Colonic mucosa (tissue), 4 donors: ENCODE data around the gene LLPH. TPM values are rescaled to one million over a fixed set of nuclear protein-coding genes. Genes with fewer than 3 reads are reported as not detected.

Experiments
- DNase-seq: peaks from one replicate; pipeline ENCODE4 v3.0.0-alpha.2; 2020
- H3K27ac ChIP-seq: fragments of 200-600 bp; one replicate; pipeline ENCODE4 v1.8.0; 2021
- H3K27me3 ChIP-seq: fragments of 200-600 bp; one replicate; pipeline ENCODE4 v1.8.0; 2021
- H3K36me3 ChIP-seq: fragments of 200-600 bp; one replicate; pipeline ENCODE4 v1.8.0; 2021
- H3K4me1 ChIP-seq: fragments of 200-600 bp; one replicate; pipeline ENCODE4 v1.8.0; 2021; ENCODE audit warnings: mild to moderate bottlenecking
- H3K4me3 ChIP-seq: fragments of 200-600 bp; one replicate; pipeline ENCODE4 v1.8.0; 2021
- H3K9ac ChIP-seq, 2 donors: one replicate each; pipeline ENCODE4 v1.7.0; 2013; ENCODE audit warnings: control low read depth in 2 of 2, low read depth in 2 of 2, low read length in 2 of 2
- H3K9me3 ChIP-seq: fragments of 200-600 bp; one replicate; pipeline ENCODE4 v1.8.0; 2021
- intact Hi-C: fragments of 100-400 bp; cut with DNase I; formaldehyde crosslinking; loops from one replicate; pipeline ENCODE4 v1.14.1; 2022
- total RNA-seq, 2 donors: library from RNA; stranded (reverse); fragmentation: NEBNext Ultra II Directional in 1 of 2; extraction: Animal tissue kit (Norgen Biotek cat#: 25700) in 1 of 2; gene quantifications; one replicate each; pipeline ENCODE4 v1.2.1, GENCODE V29; 2021
- TF ChIP-seq, protein P1 (sequence below): fragments of 200-600 bp; IDR thresholded peaks from one replicate; pipeline ENCODE4 v1.8.0; 2022; ENCODE audit warnings: antibody characterized with exemption, mild to moderate bottlenecking
- donor health status: healthy.
- donor health status: DM: no; HTN: no; CAD: no.
- donor health status: DM: no; HTN: no; CAD: no.

The LLPH gene
- total RNA-seq, 2 donors from 2014 or later, result 21.0 to 28.5 TPM

DNA sequence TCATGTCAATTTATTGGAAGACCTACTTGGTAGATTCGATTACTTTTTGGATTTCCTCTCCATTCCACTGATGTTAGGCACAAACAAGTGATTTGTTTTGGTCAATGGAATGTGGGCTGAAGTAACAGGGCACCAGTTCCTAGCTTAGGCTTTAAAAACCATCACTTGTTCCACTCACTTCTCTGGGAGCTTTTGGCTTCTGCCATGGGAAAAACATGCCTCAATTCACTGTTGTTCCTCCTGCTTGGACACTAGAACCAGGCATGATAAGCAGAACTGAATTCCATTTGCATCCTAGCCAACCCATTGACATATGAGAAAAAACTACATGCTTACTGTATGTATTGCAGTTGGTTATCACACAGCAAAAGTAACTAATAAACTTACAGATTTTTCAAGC, 47.8 kb downstream of the LLPH start:
- TF ChIP-seq, protein P1, sequence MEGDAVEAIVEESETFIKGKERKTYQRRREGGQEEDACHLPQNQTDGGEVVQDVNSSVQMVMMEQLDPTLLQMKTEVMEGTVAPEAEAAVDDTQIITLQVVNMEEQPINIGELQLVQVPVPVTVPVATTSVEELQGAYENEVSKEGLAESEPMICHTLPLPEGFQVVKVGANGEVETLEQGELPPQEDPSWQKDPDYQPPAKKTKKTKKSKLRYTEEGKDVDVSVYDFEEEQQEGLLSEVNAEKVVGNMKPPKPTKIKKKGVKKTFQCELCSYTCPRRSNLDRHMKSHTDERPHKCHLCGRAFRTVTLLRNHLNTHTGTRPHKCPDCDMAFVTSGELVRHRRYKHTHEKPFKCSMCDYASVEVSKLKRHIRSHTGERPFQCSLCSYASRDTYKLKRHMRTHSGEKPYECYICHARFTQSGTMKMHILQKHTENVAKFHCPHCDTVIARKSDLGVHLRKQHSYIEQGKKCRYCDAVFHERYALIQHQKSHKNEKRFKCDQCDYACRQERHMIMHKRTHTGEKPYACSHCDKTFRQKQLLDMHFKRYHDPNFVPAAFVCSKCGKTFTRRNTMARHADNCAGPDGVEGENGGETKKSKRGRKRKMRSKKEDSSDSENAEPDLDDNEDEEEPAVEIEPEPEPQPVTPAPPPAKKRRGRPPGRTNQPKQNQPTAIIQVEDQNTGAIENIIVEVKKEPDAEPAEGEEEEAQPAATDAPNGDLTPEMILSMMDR, result no peak

DNA sequence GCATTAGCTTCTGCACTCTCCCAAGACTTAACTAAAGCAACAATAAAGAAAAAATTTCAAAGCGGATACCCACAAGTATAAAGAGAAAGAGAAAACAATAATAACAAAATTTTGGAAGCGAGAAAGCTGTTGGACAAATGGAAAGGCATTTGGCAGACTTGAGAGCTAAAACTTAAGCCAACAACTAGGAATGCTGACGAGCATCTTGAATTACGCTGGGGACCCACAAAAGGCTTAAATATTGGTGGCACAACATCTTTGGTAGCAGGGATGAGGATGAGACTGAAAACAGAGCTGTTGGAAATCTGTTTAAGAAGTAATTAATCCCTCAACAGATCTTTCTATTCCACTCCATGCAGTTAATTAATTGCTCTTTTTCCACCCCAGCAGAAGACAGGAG, 49.8 kb downstream of the LLPH start:
- DNase-seq, result no peak
- TF ChIP-seq, protein P1, result no peak
- no peaks in the 10 kb centered on the region for H3K4me1 ChIP-seq
- H3K27me3 ChIP-seq, result no peaks in the 10 kb centered on the region
- intact Hi-C loops, result loop anchor here (10.0 kb wide), 1 partner anchor 516 kb away; no protein-coding TSS in a partner anchor
- H3K9me3 ChIP-seq, result no peaks in the 10 kb centered on the region
- H3K27ac ChIP-seq, result no peak overlapping the region
- no peaks in the 10 kb centered on the region for H3K36me3 ChIP-seq
- H3K4me3 ChIP-seq, result no peak overlapping the region
- no peak overlapping the region for H3K9ac ChIP-seq

More for the DNA sequence above, 47.8 kb downstream of the LLPH start:
- no peak for DNase-seq
- Histone ChIP-seq H3K36me3 (no peaks in the 10 kb centered on the region), H3K9ac (no peak overlapping the region), H3K4me1 (no peaks in the 10 kb centered on the region), H3K9me3 (no peaks in the 10 kb centered on the region), H3K27ac (no peak overlapping the region), H3K4me3 (no peak overlapping the region), H3K27me3 (no peaks in the 10 kb centered on the region)
- intact Hi-C loops, result loop anchor here (10.0 kb wide), 1 partner anchor 518 kb away; no protein-coding TSS in a partner anchor

DNA sequence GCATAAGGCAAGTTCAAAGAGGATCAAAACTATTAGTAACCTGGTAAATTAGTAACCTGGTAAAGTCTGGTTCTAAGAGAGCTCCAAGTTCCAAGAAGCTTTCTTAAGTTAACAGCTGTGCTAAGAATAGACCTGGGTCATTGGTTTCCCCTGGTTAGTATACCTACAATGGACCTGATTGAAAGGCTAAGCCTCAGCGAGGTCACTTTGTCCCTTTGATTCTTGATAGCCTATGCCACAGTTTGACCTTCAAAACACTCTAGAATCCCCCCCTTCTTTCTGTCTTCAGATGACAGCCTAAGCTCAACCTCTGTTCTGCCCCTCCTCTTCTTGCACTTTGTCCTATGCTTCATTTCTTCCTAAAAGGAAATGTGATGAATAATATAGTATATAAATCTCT, 53.0 kb downstream of the LLPH start:
- DNase-seq, result no peak
- TF ChIP-seq, protein P1, result no peak
- intact Hi-C loops, result no loop called here

DNA sequence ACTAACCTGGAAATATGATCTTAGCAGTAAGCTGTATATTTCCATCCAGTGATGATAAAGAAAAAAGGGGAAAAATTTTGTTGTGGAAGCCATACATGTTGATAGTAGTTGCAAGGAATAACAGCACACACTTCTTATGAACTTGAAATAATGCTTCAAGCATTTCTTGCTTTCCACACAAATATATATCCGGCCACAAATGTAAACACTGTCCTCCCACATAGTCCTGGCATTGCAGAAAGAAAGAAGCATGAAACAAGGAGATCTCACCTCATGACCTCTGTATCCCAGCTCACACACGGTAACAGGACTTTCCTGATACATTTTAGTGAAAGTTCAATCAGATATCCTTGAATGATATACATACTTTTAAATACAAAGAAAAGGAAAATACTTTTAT, 56.0 kb downstream of the LLPH start:
- H3K9ac ChIP-seq, result no peak overlapping the region
- H3K4me3 ChIP-seq, result no peak overlapping the region
- no peak for DNase-seq
- TF ChIP-seq, protein P1, result no peak
- intact Hi-C loops, result no loop called here
- no peak overlapping the region for H3K27ac ChIP-seq
- no peaks in the 10 kb centered on the region for H3K4me1 ChIP-seq
- no peaks in the 10 kb centered on the region for H3K27me3 ChIP-seq
- no peaks in the 10 kb centered on the region for H3K9me3 ChIP-seq
- H3K36me3 ChIP-seq, result no peaks in the 10 kb centered on the region

More for the DNA sequence above, 53.0 kb downstream of the LLPH start:
- H3K4me3 ChIP-seq, result no peak overlapping the region
- H3K4me1 ChIP-seq, result no peaks in the 10 kb centered on the region
- no peak overlapping the region for H3K9ac ChIP-seq
- no peaks in the 10 kb centered on the region for H3K27me3 ChIP-seq
- no peaks in the 10 kb centered on the region for H3K36me3 ChIP-seq
- H3K9me3 ChIP-seq, result no peaks in the 10 kb centered on the region
- H3K27ac ChIP-seq, result no peak overlapping the region

DNA sequence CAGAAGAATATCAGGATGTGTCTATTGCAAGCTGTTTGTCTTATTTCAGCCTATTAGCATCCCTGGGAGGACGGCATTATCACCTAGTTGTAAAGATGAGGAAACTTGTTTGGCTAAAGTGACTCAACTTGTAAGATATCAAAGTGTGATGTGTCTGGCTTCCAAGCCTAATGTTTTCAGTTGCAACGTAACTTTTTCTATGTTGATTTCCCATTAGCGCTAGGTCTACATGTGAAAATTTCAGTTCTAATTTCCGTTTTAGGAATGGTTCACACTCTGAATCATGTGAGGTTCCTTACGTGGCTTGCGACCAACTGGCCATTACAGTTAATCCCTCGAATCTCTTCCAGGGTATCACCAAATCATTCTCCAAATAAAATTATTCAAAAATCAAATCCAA, 58.0 kb downstream of the LLPH start:
- Histone ChIP-seq H3K9ac (no peak overlapping the region), H3K36me3 (no peaks in the 10 kb centered on the region), H3K9me3 (no peaks in the 10 kb centered on the region), H3K27me3 (no peaks in the 10 kb centered on the region), H3K4me1 (no peaks in the 10 kb centered on the region), H3K4me3 (no peak overlapping the region), H3K27ac (no peak overlapping the region)
- intact Hi-C loops, result no loop called here
- TF ChIP-seq, protein P1, result no peak
- no peak for DNase-seq
